WTC11 (cell line): Measurements from ENCODE around the gene LRRC41. TPM values are rescaled to one million over a fixed set of nuclear protein-coding genes. Genes with fewer than 3 reads are reported as not detected.

Experiments
- ATAC-seq: fragments of 200-7000 bp; cut with Tn5 transposase; 2 replicates; pipeline ENCODE4 v1.10.0; 2021; ENCODE audit warnings: mild to moderate bottlenecking, moderate library complexity
- CTCF ChIA-PET: fragments of 300-600 bp; sonication (Branson Sonifier 250); formaldehyde crosslinking; loops from one replicate; lab custom pipeline; 2021; ENCODE audit warnings: antibody characterized with exemption; lab: Charles Lee
- POLR2A ChIA-PET: fragments of 350-600 bp; sonication (Branson Sonifier 250); formaldehyde crosslinking; loops from one replicate; lab custom pipeline; 2021; ENCODE audit warnings: antibody characterized with exemption; lab: Charles Lee
- DNase-seq: peaks from one replicate; pipeline ENCODE4 v3.0.0; 2021; ENCODE audit warnings: low spot score
- H3K27ac Mint-ChIP-seq: 2 replicates; pipeline ENCODE4 v1.8.0; 2021; ENCODE audit warnings: mixed read lengths
- H3K27me3 Mint-ChIP-seq: 2 replicates; pipeline ENCODE4 v1.8.0; 2021; ENCODE audit warnings: low read depth, mild to moderate bottlenecking, moderate library complexity, mixed read lengths
- H3K36me3 Mint-ChIP-seq: 2 replicates; pipeline ENCODE4 v1.8.0; 2021; ENCODE audit warnings: mixed read lengths
- H3K4me1 Mint-ChIP-seq: 2 replicates; pipeline ENCODE4 v1.8.0; 2022; ENCODE audit warnings: mixed read lengths
- H3K4me3 Mint-ChIP-seq: 2 replicates; pipeline ENCODE4 v1.8.0; 2021; ENCODE audit warnings: mild to moderate bottlenecking, moderate library complexity, mixed read lengths
- H3K9me3 Mint-ChIP-seq: 2 replicates; pipeline ENCODE4 v1.8.0; 2021; ENCODE audit warnings: mixed read lengths
- ATF1 ChIP-seq: sonication (generic); formaldehyde crosslinking; IDR thresholded peaks from 2 replicates; pipeline ENCODE4 v1.8.1; 2023; ENCODE audit warnings: mild to moderate bottlenecking, moderate library complexity, missing genetic modification reagents
- CDX4 ChIP-seq: fragments of 250-450 bp; sonication (Bioruptor Pico); IDR thresholded peaks from 2 replicates; pipeline ENCODE4 v1.9.0; 2021; ENCODE audit warnings: moderate library complexity, mild to moderate bottlenecking, inconsistent platforms, borderline replicate concordance
- FOXJ3 ChIP-seq: sonication (generic); formaldehyde crosslinking; IDR thresholded peaks from 2 replicates; pipeline ENCODE4 v1.9.0; 2021; ENCODE audit warnings: missing genetic modification reagents, mild to moderate bottlenecking, borderline replicate concordance
- HMGA2 ChIP-seq: fragments of 250-450 bp; sonication (Bioruptor Pico); IDR thresholded peaks from 2 replicates; pipeline ENCODE4 v1.4.0; 2021; ENCODE audit warnings: mild to moderate bottlenecking, moderate library complexity
- NFATC4 ChIP-seq: fragments of 250-450 bp; sonication (Bioruptor Pico); IDR thresholded peaks from 2 replicates; pipeline ENCODE4 v1.9.0; 2021; ENCODE audit warnings: mild to moderate bottlenecking
- PRRX2 ChIP-seq: fragments of 250-450 bp; sonication (Bioruptor Pico); IDR thresholded peaks from 2 replicates; pipeline ENCODE4 v1.8.0; 2021; ENCODE audit warnings: mild to moderate bottlenecking
- SOX15 ChIP-seq: fragments of 250-450 bp; sonication (Bioruptor Pico); IDR thresholded peaks from 2 replicates; pipeline ENCODE4 v1.9.0; 2021; ENCODE audit warnings: mild to moderate bottlenecking
- TEAD1 ChIP-seq: sonication (generic); formaldehyde crosslinking; IDR thresholded peaks from 2 replicates; pipeline ENCODE4 v1.8.0; 2022; ENCODE audit warnings: mild to moderate bottlenecking, missing genetic modification reagents
- ZBTB21 ChIP-seq: sonication (generic); formaldehyde crosslinking; IDR thresholded peaks from 2 replicates; pipeline ENCODE4 v1.8.1; 2023; ENCODE audit warnings: mild to moderate bottlenecking, missing genetic modification reagents, borderline replicate concordance
- ZBTB43 ChIP-seq: sonication (generic); formaldehyde crosslinking; IDR thresholded peaks from 2 replicates; pipeline ENCODE4 v1.8.1; 2023; ENCODE audit warnings: mild to moderate bottlenecking, missing genetic modification reagents
- ZNF121 ChIP-seq: sonication (generic); formaldehyde crosslinking; IDR thresholded peaks from 2 replicates; pipeline ENCODE4 v1.8.0; 2023; ENCODE audit warnings: missing genetic modification reagents
- ZNF532 ChIP-seq: fragments of 250-450 bp; sonication (Bioruptor Pico); IDR thresholded peaks from 2 replicates; pipeline ENCODE4 v1.9.0; 2021; ENCODE audit warnings: mild to moderate bottlenecking, borderline replicate concordance
- total RNA-seq: library from RNA; stranded (reverse); gene quantifications from 3 replicates; pipeline ENCODE4 v1.2.3, GENCODE V29; 2021
- TF ChIP-seq, protein P1 (sequence below): fragments of 250-450 bp; sonication (Bioruptor Pico); IDR thresholded peaks from 2 replicates; pipeline ENCODE4 v1.8.0; 2021; ENCODE audit warnings: mild to moderate bottlenecking

Gene LRRC41
- total RNA-seq, 1 experiment from 2014 or later: 46.0 TPM

GRCh38 chr1:46315669-46316403, 12.4 kb upstream of the LRRC41 start (continued):
- TF ChIP-seq, protein P1, sequence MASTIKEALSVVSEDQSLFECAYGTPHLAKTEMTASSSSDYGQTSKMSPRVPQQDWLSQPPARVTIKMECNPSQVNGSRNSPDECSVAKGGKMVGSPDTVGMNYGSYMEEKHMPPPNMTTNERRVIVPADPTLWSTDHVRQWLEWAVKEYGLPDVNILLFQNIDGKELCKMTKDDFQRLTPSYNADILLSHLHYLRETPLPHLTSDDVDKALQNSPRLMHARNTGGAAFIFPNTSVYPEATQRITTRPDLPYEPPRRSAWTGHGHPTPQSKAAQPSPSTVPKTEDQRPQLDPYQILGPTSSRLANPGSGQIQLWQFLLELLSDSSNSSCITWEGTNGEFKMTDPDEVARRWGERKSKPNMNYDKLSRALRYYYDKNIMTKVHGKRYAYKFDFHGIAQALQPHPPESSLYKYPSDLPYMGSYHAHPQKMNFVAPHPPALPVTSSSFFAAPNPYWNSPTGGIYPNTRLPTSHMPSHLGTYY: no peak

DNA sequence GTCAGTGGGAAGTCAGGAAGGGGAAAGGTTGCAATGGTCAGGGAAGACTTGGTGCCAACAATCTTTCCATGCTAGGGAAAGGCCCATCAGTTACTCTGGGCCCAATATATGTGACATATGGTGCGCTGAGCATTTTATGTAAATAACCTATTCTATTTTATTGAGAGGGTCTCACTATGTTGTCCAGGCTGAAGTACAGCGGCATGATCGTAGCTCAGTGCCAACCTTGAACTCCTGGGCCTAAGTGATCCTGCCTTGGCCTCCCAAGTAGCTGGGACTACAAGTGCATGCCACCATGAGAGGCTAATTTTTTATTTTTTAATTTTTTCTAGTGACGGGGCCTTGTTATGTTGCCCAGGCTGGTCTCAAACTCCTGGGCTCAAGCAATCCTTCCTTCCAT, 6.9 kb upstream of the LRRC41 start:
- Mint-ChIP-seq H3K4me1 (peaks cover 37% of the 10 kb centered on the region), H3K27me3 (no peaks in the 10 kb centered on the region), H3K36me3 (peaks cover 74% of the 10 kb centered on the region), H3K27ac (peak overlapping the region; percentile 49), H3K9me3 (no peaks in the 10 kb centered on the region), H3K4me3 (no peak overlapping the region)
- no peak for ATAC-seq
- DNase-seq: no peak
- peak; percentile 82; the same call in 1 of the 2 replicates for TF ChIP-seq ZNF121 (CRISPR knock-in tag)
- no peak for TF ChIP-seq ZBTB21
- ChIA-PET POLR2A (no interaction called here), CTCF (interaction anchor here (0.7 to 3.4 kb wide), 3 partner anchors 23 to 37 kb away, joined by 3 to 14 read pairs (median 3); no protein-coding TSS in a partner anchor)

GRCh38 chr1:46309401-46310159, 6.2 kb upstream of the LRRC41 start:
- no peak for TF ChIP-seq CDX4
- no peak for TF ChIP-seq ZNF532 (CRISPR knock-in tag)
- TF ChIP-seq PRRX2: no peak
- TF ChIP-seq TEAD1 (CRISPR knock-in tag): no peak
- TF ChIP-seq ATF1 (CRISPR knock-in tag): no peak
- no peak for TF ChIP-seq HMGA2 (CRISPR knock-in tag)
- no peak for TF ChIP-seq SOX15 (CRISPR knock-in tag)
- TF ChIP-seq FOXJ3: no peak
- no peak for TF ChIP-seq NFATC4 (CRISPR knock-in tag)
- no peak for TF ChIP-seq ZBTB43
- Mint-ChIP-seq H3K36me3 (peaks cover 68% of the 10 kb centered on the region), H3K9me3 (no peaks in the 10 kb centered on the region), H3K27me3 (no peaks in the 10 kb centered on the region), H3K4me3 (no peak overlapping the region), H3K4me1 (peaks cover 45% of the 10 kb centered on the region), H3K27ac (peak overlapping the region; percentile 79)
- DNase-seq (no peak), ATAC-seq (peak; percentile 24; the same call in 1 of the 2 replicates)
- ChIA-PET CTCF (interaction anchor here (0.7 to 3.4 kb wide), 3 partner anchors 24 to 39 kb away, joined by 3 to 14 read pairs (median 14); no protein-coding TSS in a partner anchor), POLR2A (interaction anchor here (1.1 kb wide), 1 partner anchor 24 kb away, joined by 3 read pairs; no protein-coding TSS in a partner anchor)
